T1000 (cell line): ENCODE measurements around the gene SYCP3.
A peak's percentile ranks its signal among the peaks of the same experiment; 100 is the strongest.
"Not testable (repeated sequence)": the region's sequence is repeated elsewhere in the genome, so short reads cannot be mapped to it uniquely, and the experiment has no call there.

ENCODE experiments used
- DNase-seq: peaks from one replicate; lab custom pipeline; 2025; ENCODE audit warnings: mixed read lengths; lab: John Stamatoyannopoulos, UW

SYCP3 gene

DNA sequence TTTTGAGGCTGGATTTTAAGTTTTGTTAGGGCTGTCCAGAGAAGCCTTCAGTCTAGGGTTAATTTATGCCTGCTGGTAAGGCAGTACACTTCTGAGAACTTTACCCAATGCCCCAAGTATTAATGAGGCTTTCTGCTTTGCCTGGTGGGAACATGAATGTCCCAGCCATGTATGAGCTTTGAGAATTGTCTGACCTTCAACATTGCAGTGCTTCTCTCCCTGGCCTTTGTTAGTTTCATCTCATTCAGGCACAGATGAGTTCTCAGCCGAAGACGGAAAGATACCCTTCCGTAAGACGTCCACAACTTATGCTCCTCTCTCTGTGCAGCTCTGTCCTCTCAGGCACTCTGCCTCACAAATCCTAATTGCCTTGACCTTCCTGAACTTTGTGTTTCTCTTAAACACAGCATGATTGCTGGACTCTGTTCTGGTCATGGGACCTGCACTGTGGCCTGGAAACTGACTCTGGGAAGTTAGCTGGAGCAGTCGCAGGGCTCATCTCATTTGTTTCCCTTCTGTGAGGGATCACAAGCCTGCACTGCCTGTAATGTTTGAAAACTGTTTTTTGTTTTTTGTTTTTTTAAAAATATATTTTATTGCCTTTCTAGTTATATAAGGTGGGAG is 26.1 kb downstream of the SYCP3 start:
- DNase-seq: no peak

DNA sequence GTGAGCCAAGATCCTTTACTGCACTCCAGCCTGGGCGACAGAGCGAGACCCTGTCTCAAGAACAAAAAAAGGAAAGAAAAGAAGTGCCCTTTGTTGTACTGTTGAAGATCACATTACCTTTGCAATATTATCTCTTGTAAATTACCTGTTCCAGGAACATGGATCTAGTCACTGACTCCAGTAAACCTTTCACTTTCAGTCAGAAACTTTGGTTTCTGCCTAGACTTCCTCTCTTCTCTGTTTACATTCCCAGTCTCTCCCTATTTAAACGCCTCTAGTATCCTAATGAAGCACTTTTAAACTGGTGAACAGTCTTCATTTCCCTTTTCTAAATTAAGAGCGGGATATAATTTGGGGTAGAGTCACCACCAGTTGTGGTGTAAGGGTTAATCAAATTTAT is 29.0 kb downstream of the SYCP3 start:
- DNase-seq: no peak

DNA sequence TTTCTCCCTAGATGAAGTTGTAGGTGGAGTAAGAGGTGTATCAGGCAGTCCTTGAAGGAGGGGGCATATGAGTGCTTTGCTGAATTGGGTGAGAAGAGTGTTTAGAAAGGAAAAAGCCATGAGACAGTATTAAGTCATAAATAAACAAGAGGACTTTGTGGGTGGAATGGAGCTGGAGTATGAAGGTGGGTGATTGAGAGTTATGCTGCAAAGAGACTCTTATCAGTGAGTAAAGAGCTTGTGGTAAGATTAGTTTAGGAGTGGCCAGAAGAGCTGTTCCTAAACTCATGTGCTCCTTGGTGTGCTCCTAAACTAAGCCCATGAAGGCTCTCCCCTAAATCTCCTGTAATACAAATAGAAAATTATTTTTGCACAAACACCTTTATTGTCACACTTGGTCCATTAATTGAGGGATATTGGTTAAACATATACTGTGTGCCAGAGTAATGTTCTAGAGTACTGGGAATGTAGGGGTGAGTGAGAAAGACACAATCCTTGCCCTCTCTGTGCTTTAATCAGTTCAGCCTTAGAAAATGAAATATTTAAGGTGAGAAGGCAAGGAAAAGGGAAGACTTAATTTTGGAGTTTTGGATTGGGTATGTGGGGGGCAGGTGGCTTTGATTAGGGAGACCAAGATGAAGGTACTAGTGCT is 32.0 kb downstream of the SYCP3 start:
- DNase-seq: no peak

DNA sequence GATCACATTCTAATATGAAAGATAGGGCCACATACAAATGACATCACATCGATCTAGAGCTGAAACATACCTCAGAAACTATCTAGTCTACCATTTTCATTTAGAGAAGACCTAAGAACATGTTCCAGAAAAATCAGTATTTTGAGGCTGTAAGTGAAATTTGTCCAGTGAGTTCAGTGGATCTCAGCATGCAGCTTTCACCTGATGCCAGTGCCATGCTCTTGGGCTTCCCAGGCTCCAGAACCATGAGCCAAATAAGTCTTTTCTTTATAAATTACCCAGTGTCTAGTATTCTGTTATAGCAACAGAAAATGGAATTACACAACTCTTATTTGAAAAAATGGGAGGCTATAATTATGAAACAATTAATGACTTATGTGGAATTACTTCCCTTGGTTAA is 32.9 kb downstream of the SYCP3 start:
- no peak for DNase-seq

DNA sequence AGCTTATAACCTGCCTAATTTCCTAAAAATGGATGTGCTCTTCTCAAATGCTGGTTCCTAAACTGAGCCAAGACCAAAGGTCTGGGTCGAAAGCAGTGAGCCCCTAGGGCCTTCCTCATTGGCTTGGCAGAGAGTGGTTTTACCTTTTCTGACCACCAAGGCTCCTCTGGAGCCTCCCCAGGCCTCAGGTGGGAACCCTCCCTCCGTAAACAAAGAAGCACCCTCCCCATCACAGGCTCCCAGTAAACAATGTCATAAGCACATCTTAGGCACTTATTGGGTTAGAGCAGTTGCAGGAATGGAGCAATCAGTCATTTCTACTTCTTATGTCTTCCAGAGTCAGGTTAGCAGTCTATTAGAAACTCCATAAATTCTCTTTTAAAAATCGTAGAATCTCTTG is 35.8 kb downstream of the SYCP3 start:
- DNase-seq: no peak

DNA sequence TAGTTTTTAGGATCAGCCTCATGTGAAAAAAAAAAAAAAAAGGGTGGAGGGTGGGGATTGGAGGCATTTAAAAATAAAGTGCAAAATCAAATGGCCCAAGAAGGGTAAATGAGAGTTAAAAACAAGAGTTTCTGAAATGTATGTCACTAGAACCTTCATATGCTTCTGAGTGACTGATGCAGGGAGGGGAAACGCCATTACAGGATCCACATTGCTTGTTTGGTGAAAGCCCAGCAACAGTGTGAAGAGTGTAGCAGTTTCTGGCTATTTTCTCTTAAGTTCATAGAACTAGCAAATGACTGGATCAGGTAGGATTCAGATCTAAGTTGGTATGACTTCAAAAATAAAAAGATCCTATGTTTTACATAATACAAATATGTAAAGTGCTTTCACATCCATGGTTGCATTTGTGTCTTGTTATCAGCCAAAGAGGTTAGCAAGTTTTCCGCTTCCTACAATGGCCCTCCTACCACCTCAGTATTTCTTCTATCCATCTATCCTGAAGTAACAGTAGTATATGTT is 38.9 kb downstream of the SYCP3 start:
- DNase-seq: no peak

DNA sequence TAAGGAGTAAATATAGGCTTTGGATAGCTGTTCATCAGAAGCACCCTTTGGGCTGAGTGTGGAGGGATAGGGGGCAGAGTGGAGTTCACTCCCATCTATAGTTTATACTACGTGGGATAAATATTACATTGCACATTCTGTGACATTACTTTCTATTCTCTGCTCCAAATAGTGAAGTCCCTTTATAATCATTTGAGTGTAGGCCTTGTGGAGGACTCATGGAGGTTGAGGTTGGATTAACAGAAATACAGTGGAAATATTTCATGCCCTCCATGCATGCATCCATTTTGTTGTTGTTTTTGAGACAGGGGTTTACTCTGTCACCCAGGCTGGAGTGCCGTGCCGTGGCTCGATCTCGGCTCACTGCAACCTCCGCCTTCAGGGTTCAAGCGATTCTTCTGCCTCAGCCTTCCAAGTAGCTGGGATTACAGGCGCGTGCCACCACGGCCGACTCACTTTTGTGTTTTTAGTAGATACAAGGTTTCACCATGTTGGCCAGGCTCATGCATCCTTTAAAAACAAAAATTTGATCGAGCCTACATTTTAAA is 40.4 kb downstream of the SYCP3 start:
- no peak for DNase-seq

DNA sequence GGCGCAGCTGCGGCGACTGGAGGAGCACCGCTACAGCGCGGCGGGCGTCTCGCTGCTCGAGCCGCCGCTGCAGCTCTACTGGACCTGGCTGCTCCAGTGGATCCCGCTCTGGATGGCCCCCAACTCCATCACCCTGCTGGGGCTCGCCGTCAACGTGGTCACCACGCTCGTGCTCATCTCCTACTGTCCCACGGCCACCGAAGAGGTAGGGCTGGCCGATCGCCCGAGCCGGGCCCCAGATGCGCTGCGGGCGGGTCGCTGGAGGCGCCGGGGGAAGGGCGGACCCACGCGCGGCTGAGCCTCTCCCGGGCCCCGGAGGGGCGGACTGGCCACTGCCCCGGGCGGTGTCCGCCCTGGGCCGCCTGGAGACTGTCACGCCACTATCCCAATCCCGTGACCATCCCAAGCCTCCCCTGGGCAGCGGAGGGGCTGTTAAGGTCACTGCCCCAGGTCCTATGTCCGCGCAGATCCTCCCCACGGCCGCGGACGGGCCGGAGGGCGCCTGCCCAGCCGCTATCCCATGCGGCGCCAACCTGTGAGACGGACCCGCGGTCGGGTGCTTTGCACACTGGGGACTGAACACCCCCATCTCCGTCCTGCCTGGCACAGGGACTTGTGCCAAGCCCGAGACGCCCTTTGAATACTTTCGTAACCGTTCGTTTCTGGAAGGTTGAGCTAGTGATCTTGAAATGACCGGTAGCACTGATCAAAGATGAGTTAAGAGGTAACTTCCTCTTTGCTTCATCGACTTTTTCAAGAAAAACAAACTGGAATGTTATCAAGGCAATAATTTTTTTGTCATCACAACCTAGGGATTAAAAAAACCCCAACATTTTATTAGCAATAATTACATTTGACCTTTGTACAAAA is 41.1 kb downstream of the SYCP3 start:
- peak; percentile 39 for DNase-seq

DNA sequence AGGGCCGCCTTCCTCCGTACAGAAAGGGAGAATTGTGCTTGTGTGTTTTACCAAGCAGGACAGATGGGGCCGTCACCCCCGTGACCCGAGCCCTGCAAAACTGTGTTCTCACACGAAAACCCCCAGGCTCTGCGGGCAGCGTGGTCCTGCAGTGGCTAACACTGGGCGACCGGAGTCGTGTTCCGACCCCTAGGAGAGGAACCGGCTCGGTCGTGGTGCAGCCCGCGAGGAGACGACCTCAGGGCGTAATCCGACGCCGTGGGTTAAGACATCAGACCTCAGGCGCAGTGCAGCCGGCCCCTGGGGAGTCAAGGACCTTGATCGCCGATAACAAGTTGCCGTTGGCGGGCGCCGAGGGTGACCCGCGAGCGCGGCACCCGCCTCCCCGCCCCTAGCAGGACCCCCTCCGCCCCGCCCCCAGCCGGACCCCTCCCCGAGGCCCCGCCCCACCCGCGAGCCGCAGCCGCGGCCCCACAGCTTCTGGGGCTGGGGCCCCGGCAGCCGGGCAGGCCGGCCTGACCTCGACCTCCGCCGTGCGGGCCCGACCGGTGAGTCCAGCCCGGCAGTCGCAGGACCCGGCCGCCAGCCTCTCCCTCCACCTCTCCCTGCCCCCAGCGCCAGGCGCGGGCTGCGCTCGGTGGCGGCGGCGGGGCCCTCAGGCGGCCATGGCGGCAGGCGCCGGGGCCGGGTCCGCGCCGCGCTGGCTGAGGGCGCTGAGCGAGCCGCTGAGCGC is 41.9 kb downstream of the SYCP3 start, which contains the start of gene CHPT1:
Gene CHPT1, plus strand, starts transcription at position 444 of the 733 bp plus-strand sequence. Its CDS starts 222 bp downstream, at position 666.
- peak; percentile 44 for DNase-seq

DNA sequence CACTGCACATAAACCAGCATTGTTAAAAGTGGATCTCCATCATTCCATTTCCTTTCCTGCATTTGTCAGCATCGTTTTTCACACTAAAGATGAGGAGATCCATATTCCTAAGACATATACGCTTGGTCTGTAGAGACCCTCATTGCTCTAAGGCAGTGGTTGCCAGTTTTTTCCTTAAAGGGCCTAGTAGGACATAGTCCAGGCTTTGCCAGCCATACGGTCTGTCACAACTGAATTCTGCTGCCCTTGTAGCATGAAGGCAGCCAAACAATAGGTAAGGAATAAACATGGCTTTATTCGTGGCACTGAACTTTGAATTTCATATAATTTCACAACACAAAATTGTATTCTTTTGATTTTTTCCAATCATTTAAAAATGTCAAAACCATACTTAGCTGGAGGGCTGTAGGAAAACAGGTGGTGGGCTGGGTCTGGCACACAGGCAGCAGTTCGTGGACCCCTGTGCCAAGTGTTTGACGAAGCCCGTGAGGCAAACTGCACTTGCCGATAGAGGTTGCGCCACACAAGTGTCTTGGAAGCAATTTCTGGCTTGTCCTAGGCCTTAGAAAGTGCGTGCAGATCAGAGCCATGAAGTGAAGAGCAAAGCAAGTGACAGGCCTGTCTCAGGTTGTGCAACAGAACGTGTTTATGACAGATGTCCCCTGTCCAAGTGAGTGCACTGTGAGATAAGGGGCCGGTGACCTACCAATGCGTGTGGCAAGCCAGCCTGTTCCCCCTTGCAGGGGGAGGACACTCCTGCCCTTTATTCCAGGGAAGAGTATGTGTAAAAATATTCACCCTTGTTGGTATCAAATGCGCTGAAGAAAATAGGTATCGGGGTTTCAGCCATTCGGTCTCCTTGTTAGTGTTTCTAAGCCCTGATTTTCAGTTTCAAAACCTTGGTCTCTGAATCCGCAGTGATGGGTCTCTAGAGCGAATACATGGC is 42.7 kb downstream of the SYCP3 start:
- no peak for DNase-seq

DNA sequence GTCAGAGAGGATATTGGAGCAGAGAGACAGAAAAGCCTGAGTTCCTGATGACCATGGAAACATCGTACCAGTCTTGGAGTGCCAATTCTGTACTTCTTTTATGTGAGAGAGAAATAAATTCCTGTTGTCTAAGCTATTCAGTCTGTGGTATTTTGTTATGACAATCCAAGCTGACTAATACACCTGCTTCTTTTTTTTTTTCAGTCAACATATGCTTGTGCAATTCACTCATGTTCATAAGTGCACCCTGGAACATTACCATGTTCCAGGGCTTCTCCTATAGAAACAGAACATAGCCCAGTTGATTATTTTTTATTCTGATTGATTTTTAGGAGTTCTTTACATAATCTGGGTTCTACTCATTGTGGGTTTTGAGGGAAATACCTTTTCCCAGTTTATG is 43.6 kb downstream of the SYCP3 start:
- DNase-seq: no peak

DNA sequence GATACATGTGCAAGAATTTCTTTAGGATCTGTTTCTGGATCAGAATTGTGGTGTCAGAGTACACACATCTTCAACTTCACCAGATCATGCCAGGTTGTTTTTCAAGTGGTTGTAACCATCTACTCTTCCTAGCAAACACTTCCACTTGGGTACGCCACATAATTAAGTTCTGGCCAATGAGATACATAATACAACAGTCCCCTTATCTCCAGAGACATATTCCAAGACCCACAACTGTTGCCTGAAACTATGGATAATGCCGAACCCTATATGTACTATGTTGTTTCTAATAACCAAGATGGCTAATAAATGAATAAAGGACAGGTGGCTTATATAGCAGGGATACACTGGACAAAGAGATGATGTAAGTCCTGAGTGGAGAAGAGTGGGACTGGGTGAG is 44.3 kb downstream of the SYCP3 start:
- no peak for DNase-seq

DNA sequence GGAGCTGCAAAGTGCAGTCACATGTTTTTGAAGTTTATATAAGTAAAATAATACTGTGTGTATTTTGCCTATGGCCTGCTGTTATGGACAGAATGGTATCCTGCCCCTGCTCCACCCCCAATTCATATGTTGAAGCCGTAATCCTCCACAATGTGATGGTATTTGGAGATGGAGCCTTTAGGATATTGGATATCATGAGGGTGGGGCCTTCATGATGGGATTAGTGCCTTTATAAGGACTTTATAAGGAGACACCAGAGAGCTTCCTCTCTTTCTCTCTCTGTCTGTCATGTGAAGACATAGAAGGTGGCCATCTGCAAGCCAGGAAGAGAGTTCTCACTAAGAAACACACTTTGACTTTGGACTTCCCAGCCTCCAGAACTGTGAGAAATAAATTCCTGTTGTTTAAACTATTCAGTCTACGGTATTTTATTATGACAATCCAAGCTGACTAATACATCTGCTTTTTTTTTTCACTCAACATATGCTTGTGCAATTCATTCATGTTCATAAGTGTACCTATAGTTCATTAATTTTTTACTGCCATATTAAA is 44.9 kb downstream of the SYCP3 start:
- no peak for DNase-seq

DNA sequence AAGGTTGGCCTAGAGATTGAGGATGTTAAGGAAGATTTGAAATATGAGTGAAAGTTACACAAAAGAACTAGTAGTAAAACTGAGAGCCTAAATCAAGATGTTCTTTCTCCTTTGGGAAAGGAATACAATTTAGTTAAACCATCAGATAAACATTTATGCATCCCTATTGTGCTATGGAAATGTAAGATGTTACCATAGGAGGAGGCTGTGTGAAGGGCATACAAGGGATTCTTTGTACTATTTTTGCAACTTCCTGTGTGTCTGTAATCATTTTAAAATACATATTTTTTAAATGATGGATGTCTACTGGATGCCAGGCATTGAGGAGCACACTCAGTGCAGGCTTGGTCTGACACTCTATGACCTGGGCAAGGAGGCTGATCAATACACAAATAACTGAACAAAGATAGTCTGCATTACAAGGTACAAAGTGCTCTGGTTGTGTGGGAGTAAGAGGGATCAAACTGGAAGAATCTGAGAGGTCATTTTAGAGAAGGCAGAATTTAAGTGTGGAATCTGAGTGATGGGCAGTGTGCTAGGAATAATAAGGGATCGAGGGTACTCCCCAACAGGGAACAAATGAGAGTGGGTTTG is 47.7 kb downstream of the SYCP3 start:
- DNase-seq: no peak

DNA sequence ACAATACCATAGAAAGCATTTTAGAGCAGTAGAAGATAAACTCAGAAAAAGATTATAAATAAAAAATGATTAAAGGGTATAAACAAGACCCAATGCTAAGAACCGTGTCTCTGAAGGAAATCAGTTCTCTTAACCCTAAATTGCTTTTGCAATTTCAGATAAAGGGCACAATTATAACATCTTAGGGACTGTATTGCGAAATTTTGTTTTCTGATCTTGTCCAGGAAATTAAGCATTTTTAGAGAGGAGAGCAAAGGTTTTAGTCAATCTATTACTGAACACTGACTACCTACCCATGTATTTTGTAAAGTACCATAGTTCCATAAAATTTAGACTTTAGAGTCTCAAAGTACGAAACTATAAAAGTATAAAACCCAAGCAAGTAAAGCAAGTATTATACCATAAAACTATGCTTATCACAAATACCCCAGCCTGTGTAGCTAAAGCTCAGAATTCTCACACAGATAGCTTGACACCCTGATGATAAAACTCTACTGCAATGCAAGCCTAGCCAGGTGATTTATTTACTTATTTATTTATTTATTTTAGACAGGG is 48.6 kb downstream of the SYCP3 start:
- no peak for DNase-seq

DNA sequence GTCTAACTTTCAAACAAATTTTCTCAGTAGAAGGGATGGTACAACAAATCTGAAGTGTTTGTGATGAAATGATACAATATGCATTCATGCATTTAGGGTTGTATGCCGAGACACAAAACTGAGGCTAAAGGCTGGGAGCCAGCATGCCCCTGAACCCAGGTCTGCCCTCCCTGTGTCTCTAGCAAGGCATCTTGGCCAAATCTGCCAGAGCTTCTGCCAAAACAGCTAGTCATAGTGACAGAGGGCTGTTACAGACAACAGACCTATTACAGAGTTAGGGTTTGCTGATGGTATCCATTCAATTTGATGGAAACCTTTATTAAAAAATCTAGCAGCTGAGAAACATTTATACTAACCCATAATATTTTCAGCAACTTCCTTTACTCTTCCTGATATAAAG is 53.1 kb downstream of the SYCP3 start:
- DNase-seq: no peak

DNA sequence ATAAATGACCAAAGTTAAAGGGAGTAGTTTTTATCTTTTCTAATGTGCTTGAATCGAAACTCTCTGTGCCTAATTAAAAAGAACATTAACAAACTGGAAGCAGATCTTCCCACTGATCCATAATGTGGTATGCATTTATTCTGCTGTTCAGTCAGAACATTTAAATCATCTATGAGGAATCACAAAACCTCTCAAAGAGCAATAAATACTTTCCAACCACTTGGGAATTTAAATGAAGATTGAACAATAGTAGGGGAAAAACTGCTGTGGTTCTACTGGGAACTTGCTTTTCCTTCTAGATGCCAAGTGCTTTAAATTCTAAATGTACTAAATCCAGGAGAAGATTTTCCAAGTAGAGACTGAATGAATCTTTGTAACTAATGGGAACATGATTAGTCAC is 54.2 kb downstream of the SYCP3 start:
- no peak for DNase-seq

DNA sequence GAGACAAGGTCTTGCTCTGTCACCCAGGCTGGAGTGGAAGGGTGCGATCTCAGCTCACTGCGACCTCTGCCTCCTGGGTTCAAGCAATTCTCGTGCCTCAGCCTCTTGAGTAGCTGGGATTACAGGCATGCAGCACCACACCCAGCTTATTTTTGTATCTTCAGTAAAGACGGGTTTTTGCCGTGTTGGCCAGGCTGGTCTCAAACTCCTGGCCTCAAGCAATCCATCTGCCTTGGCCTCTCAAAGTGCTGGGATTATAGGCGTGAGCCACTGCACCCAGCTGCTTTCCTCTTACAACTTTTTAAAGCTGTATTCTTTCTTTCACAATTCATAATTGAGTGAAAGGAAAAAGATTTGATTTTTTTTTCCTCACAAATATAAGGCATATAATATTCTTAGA is 57.6 kb downstream of the SYCP3 start:
- DNase-seq: not testable (repeated sequence)

DNA sequence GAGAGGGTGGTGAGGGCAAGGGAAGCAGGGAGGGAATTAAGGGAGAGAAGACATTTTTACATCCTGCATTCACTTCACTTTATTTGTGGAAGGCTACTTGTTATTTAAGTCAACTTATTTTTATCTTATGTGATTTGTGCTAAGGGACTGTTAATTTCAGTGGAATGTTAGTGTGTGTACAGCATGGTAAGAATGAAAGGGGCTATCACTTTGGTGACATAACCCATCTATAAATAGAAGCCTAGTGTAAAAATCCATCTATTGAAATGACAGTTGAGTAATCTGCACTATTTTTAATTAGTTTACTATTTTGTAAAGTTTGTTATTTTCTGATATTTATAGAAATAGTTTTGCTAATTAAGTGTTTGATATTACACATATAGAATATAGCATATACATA is 58.6 kb downstream of the SYCP3 start:
- DNase-seq: no peak

DNA sequence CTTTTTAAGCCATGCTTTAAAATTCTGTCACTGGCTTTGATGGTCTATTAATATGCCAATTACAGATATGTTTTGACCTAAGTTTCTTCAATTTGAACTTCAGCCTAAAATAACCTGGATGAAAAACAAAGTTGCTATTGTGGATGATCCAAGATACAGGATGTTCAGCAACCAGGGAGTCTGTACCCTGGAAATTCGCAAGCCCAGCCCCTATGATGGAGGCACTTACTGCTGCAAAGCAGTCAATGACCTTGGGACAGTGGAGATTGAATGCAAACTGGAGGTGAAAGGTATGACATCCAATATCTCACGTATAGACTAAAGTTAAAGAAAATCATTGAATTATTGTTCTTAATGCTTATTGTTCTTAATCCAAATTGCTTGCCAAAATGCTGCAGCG is 59.0 kb downstream of the SYCP3 start:
- no peak for DNase-seq
